ENCODE data around the gene PIM3.

PIM3 gene

GRCh38 chr22:49958931-49959781, 1.4 kb upstream of the PIM3 start:
- H3K9me3 ChIP-seq (ENCODE audit: control insufficient read depth, low read length), result no peaks in the 10 kb centered on the region
- peak overlapping the region; percentile 94 for H4K8ac ChIP-seq (ENCODE audit: low read length)
- 85% methylated on average over 29 of the region's 29 CpGs for WGBS
- no peak overlapping the region for H2BK5ac ChIP-seq (ENCODE audit: low read depth, low read length, poor library complexity, severe bottlenecking)
- H3K4me3 ChIP-seq (ENCODE audit: insufficient read depth in 1 of 2, low read depth in 1 of 2, low read length in 2 of 2), result peak overlapping the region in 1 of 2 experiments; percentile 82
- H3K9ac ChIP-seq (ENCODE audit: low read length), result peak overlapping the region; percentile 77
- no peak overlapping the region for H3K14ac ChIP-seq (ENCODE audit: low read length in 2 of 2)
- no peak overlapping the region for H2BK120ac ChIP-seq (ENCODE audit: low read depth, low read length)
- peak overlapping the region; percentile 80 to 92 for H3K4ac ChIP-seq (ENCODE audit: low read depth in 1 of 2, low read length in 2 of 2)
- no peak overlapping the region for H3K23ac ChIP-seq (ENCODE audit: low read length in 2 of 2)
- H3K79me1 ChIP-seq (replicated peaks; ENCODE audit: low read length, poor library complexity, severe bottlenecking), result peaks cover 12% of the 10 kb centered on the region
- H3K4me1 ChIP-seq (ENCODE audit: control insufficient read depth, insufficient read depth, low read depth, low read length), result peaks cover 48% of the 10 kb centered on the region
- DNase-seq, result no peak
- peak overlapping the region; percentile 97 for H3K4me2 ChIP-seq (ENCODE audit: low read length, poor library complexity, severe bottlenecking)
- peaks cover 14 to 23% of the 10 kb centered on the region in 2 experiments for H3K36me3 ChIP-seq (ENCODE audit: control insufficient read depth in 1 of 2, insufficient read depth in 2 of 2, low read depth in 1 of 2, low read length in 2 of 2)
- H3K27ac ChIP-seq (ENCODE audit: low read length, poor library complexity, severe bottlenecking), result no peak overlapping the region
- H4K91ac ChIP-seq (ENCODE audit: low read length), result peak overlapping the region; percentile 89
- H2BK15ac ChIP-seq (ENCODE audit: low read depth, poor library complexity, severe bottlenecking), result no peak overlapping the region
- H3K27me3 ChIP-seq (ENCODE audit: control insufficient read depth in 1 of 2, insufficient read depth in 1 of 2, low read length in 2 of 2), result no peaks in the 10 kb centered on the region
- H3K18ac ChIP-seq (ENCODE audit: low read depth in 1 of 2, low read length in 2 of 2), result peak overlapping the region; percentile 86 to 98
- H2AFZ ChIP-seq (ENCODE audit: low read depth, low read length), result no peak overlapping the region
- H2AK5ac ChIP-seq (ENCODE audit: low read length, severe bottlenecking), result peak overlapping the region; percentile 88
- H2BK12ac ChIP-seq (ENCODE audit: low read length in 2 of 2), result peak overlapping the region; percentile 82 to 91

GRCh38 chr22:49959782-49960158, 802 bp upstream of the PIM3 start:
- Histone ChIP-seq H3K4ac (ENCODE audit: low read depth in 1 of 2, low read length in 2 of 2) (peak overlapping the region; percentile 85 to 92), H3K18ac (ENCODE audit: low read depth in 1 of 2, low read length in 2 of 2) (peak overlapping the region; percentile 86 to 98), H4K8ac (ENCODE audit: low read length) (peak overlapping the region; percentile 94), H3K4me2 (ENCODE audit: low read length, poor library complexity, severe bottlenecking) (peak overlapping the region; percentile 97), H3K79me1 (replicated peaks; ENCODE audit: low read length, poor library complexity, severe bottlenecking) (peaks cover 17% of the 10 kb centered on the region), H3K9me3 (ENCODE audit: control insufficient read depth, low read length) (no peaks in the 10 kb centered on the region), H3K36me3 (ENCODE audit: control insufficient read depth in 1 of 2, insufficient read depth in 2 of 2, low read depth in 1 of 2, low read length in 2 of 2) (peaks cover 19 to 29% of the 10 kb centered on the region in 2 experiments), H2BK15ac (ENCODE audit: low read depth, poor library complexity, severe bottlenecking) (peak overlapping the region; percentile 57), H3K23ac (ENCODE audit: low read length in 2 of 2) (peak overlapping the region in 1 of 2 experiments; percentile 3), H3K4me1 (ENCODE audit: control insufficient read depth, insufficient read depth, low read depth, low read length) (peaks cover 48% of the 10 kb centered on the region), H3K27me3 (ENCODE audit: control insufficient read depth in 1 of 2, insufficient read depth in 1 of 2, low read length in 2 of 2) (no peaks in the 10 kb centered on the region), H2BK5ac (ENCODE audit: low read depth, low read length, poor library complexity, severe bottlenecking) (peak overlapping the region; percentile 5), H2AFZ (ENCODE audit: low read depth, low read length) (peak overlapping the region; percentile 84), H2AK5ac (ENCODE audit: low read length, severe bottlenecking) (peak overlapping the region; percentile 88), H3K14ac (ENCODE audit: low read length in 2 of 2) (peak overlapping the region in 1 of 2 experiments; percentile 68), H3K27ac (ENCODE audit: low read length, poor library complexity, severe bottlenecking) (no peak overlapping the region), H2BK12ac (ENCODE audit: low read length in 2 of 2) (peak overlapping the region; percentile 82 to 86), H3K4me3 (ENCODE audit: insufficient read depth in 1 of 2, low read depth in 1 of 2, low read length in 2 of 2) (peak overlapping the region; percentile 79 to 82), H4K91ac (ENCODE audit: low read length) (peak overlapping the region; percentile 89), H2BK120ac (ENCODE audit: low read depth, low read length) (peak overlapping the region; percentile 82), H3K9ac (ENCODE audit: low read length) (peak overlapping the region; percentile 77)
- WGBS, result 31% methylated on average over 9 of the region's 21 CpGs
- no peak for DNase-seq

- peak overlapping the region in 1 of 2 experiments; percentile 94 for H3K14ac ChIP-seq (ENCODE audit: low read length in 2 of 2)
- H3K4me1 ChIP-seq (ENCODE audit: control insufficient read depth, insufficient read depth, low read depth, low read length), result peaks cover 52% of the 10 kb centered on the region
- no peaks in the 10 kb centered on the region for H3K27me3 ChIP-seq (ENCODE audit: control insufficient read depth in 1 of 2, insufficient read depth in 1 of 2, low read length in 2 of 2)
These were observed 531 bp downstream of the PIM3 start for GRCh38 chr22:49961005-49961600.

GRCh38 chr22:49961601-49962011, 1.0 kb downstream of the PIM3 start:
- Histone ChIP-seq H4K8ac (ENCODE audit: low read length) (peak overlapping the region; percentile 51), H2BK15ac (ENCODE audit: low read depth, poor library complexity, severe bottlenecking) (peak overlapping the region; percentile 94), H3K4me1 (ENCODE audit: control insufficient read depth, insufficient read depth, low read depth, low read length) (peaks cover 54% of the 10 kb centered on the region), H2AFZ (ENCODE audit: low read depth, low read length) (no peak overlapping the region), H2BK12ac (ENCODE audit: low read length in 2 of 2) (peak overlapping the region; percentile 87 to 88), H4K91ac (ENCODE audit: low read length) (peak overlapping the region; percentile 90), H2BK5ac (ENCODE audit: low read depth, low read length, poor library complexity, severe bottlenecking) (no peak overlapping the region), H3K9me3 (ENCODE audit: control insufficient read depth, low read length) (no peaks in the 10 kb centered on the region), H3K27ac (ENCODE audit: low read length, poor library complexity, severe bottlenecking) (peak overlapping the region; percentile 36), H2AK5ac (ENCODE audit: low read length, severe bottlenecking) (no peak overlapping the region), H3K23ac (ENCODE audit: low read length in 2 of 2) (peak overlapping the region in 1 of 2 experiments; percentile 84), H3K4me3 (ENCODE audit: insufficient read depth in 1 of 2, low read depth in 1 of 2, low read length in 2 of 2) (peak overlapping the region; percentile 79 to 91), H2BK120ac (ENCODE audit: low read depth, low read length) (peak overlapping the region; percentile 62), H3K4ac (ENCODE audit: low read depth in 1 of 2, low read length in 2 of 2) (peak overlapping the region; percentile 62 to 83), H3K14ac (ENCODE audit: low read length in 2 of 2) (peak overlapping the region in 1 of 2 experiments; percentile 94), H3K79me1 (replicated peaks; ENCODE audit: low read length, poor library complexity, severe bottlenecking) (peaks cover 26% of the 10 kb centered on the region), H3K27me3 (ENCODE audit: control insufficient read depth in 1 of 2, insufficient read depth in 1 of 2, low read length in 2 of 2) (no peaks in the 10 kb centered on the region), H3K18ac (ENCODE audit: low read depth in 1 of 2, low read length in 2 of 2) (peak overlapping the region; percentile 85 to 97), H3K9ac (ENCODE audit: low read length) (peak overlapping the region; percentile 88), H3K4me2 (ENCODE audit: low read length, poor library complexity, severe bottlenecking) (peak overlapping the region; percentile 95), H3K36me3 (ENCODE audit: control insufficient read depth in 1 of 2, insufficient read depth in 2 of 2, low read depth in 1 of 2, low read length in 2 of 2) (peaks cover 19 to 44% of the 10 kb centered on the region in 2 experiments)
- 3% methylated on average over 48 of the region's 49 CpGs for WGBS
- DNase-seq, result no peak

More at GRCh38 chr22:49961005-49961600, 531 bp downstream of the PIM3 start:
- H2BK15ac ChIP-seq (ENCODE audit: low read depth, poor library complexity, severe bottlenecking), result peak overlapping the region; percentile 94
- H3K4me3 ChIP-seq (ENCODE audit: insufficient read depth in 1 of 2, low read depth in 1 of 2, low read length in 2 of 2), result peak overlapping the region; percentile 79 to 91
- peak overlapping the region; percentile 85 to 97 for H3K18ac ChIP-seq (ENCODE audit: low read depth in 1 of 2, low read length in 2 of 2)
- WGBS, result 3% methylated on average over 26 of the region's 84 CpGs
- H2BK5ac ChIP-seq (ENCODE audit: low read depth, low read length, poor library complexity, severe bottlenecking), result no peak overlapping the region
- peak overlapping the region; percentile 90 for H4K91ac ChIP-seq (ENCODE audit: low read length)
- peak overlapping the region in 1 of 2 experiments; percentile 84 for H3K23ac ChIP-seq (ENCODE audit: low read length in 2 of 2)
- DNase-seq, result peak; percentile 45
- H3K27ac ChIP-seq (ENCODE audit: low read length, poor library complexity, severe bottlenecking), result no peak overlapping the region
- peak overlapping the region; percentile 93 for H2BK120ac ChIP-seq (ENCODE audit: low read depth, low read length)
- H3K36me3 ChIP-seq (ENCODE audit: control insufficient read depth in 1 of 2, insufficient read depth in 2 of 2, low read depth in 1 of 2, low read length in 2 of 2), result peaks cover 19 to 42% of the 10 kb centered on the region in 2 experiments
- no peaks in the 10 kb centered on the region for H3K9me3 ChIP-seq (ENCODE audit: control insufficient read depth, low read length)
- H3K9ac ChIP-seq (ENCODE audit: low read length), result peak overlapping the region; percentile 88
- no peak overlapping the region for H2AFZ ChIP-seq (ENCODE audit: low read depth, low read length)
- peak overlapping the region; percentile 95 for H3K4me2 ChIP-seq (ENCODE audit: low read length, poor library complexity, severe bottlenecking)
- H4K8ac ChIP-seq (ENCODE audit: low read length), result peak overlapping the region; percentile 7
- peaks cover 21% of the 10 kb centered on the region for H3K79me1 ChIP-seq (replicated peaks; ENCODE audit: low read length, poor library complexity, severe bottlenecking)
- peak overlapping the region in 1 of 2 experiments; percentile 55 for H2BK12ac ChIP-seq (ENCODE audit: low read length in 2 of 2)
- no peak overlapping the region for H2AK5ac ChIP-seq (ENCODE audit: low read length, severe bottlenecking)
- H3K4ac ChIP-seq (ENCODE audit: low read depth in 1 of 2, low read length in 2 of 2), result peak overlapping the region; percentile 83 to 85

Data from mesenchymal stem cell (in vitro differentiated cells and primary cell).